Left lung (tissue), 10 donors: Measurements from ENCODE around the gene PLEKHD1. TPM values are rescaled to one million over a fixed set of nuclear protein-coding genes. Genes with fewer than 3 reads are reported as not detected.

Experiments used
- ATAC-seq: fragments of 200-7000 bp; cut with Tn5 transposase; one replicate; pipeline ENCODE4 v1.9.1; 2020; ENCODE audit warnings: moderate library complexity
- DNase-seq, 4 donors: peaks; one replicate each; pipeline ENCODE4 v3.0.0-alpha.2; 2013 to 2020
- H3K27ac ChIP-seq, 2 donors: fragments of 200-600 bp; sonication (generic) in 1 of 2; one replicate each; pipeline versions ENCODE4 v1.5.0 to v1.8.0; 2020 to 2021
- H3K27me3 ChIP-seq, 2 donors: fragments of 200-600 bp; sonication (generic) in 1 of 2; one replicate each; pipeline versions ENCODE4 v1.5.0 to v1.8.0; 2020 to 2021
- H3K36me3 ChIP-seq, 2 donors: fragments of 200-600 bp; sonication (generic) in 1 of 2; one replicate each; pipeline versions ENCODE4 v1.5.0 to v1.8.0; 2020 to 2021
- H3K4me1 ChIP-seq, 2 donors: fragments of 200-600 bp; one replicate each; pipeline ENCODE4 v1.8.0; 2021
- H3K4me3 ChIP-seq, 2 donors: fragments of 200-600 bp; sonication (generic) in 1 of 2; one replicate each; pipeline versions ENCODE4 v1.5.0 to v1.8.0; 2020 to 2021; ENCODE audit warnings: mild to moderate bottlenecking in 1 of 2
- H3K9me3 ChIP-seq, 2 donors: fragments of 200-600 bp; sonication (generic) in 1 of 2; one replicate each; pipeline versions ENCODE4 v1.5.0 to v1.8.0; 2020 to 2021
- CTCF ChIP-seq, 2 donors: fragments of 200-600 bp; sonication (generic) in 1 of 2; IDR thresholded peaks; one replicate each; pipeline versions ENCODE4 v1.5.0 to v1.8.0; 2021; ENCODE audit warnings: antibody characterized with exemption in 2 of 2
- intact Hi-C, 2 donors: fragments of 100-400 bp; cut with DNase I; formaldehyde crosslinking; loops; one replicate each; pipeline versions ENCODE4 v1.11.2 to v1.14.2; 2022
- polyA plus RNA-seq, 6 donors: library from polyadenylated mRNA; unstranded; fragments of 120-200 nt; gene quantifications; one replicate each; pipeline ENCODE4 v1.2.1, GENCODE V29; 2013; ENCODE audit not compliant: insufficient read length in 6 of 6
- total RNA-seq, 2 donors: library from RNA; stranded (reverse); fragmentation: NEBNext Ultra II Directional; extraction: Animal tissue kit (Norgen Biotek cat#: 25700); gene quantifications; one replicate each; pipeline ENCODE4 v1.2.1, GENCODE V29; 2021
- donor health status: DM: no; HTN: yes; CAD: no.
- donor health status: DM: no; HTN: no; CAD: no.

The PLEKHD1 gene
- total and polyA plus RNA-seq, 8 donors = 0.11 to 0.61 (median 0.18) TPM

GRCh38 chr14:69449216-69449615, 35.3 kb upstream of the PLEKHD1 start:
- no peak overlapping the region for H3K4me3 ChIP-seq
- no peak for ATAC-seq
- intact Hi-C loops = no loop called here
- no peak for DNase-seq
- H3K4me1 ChIP-seq = no peaks in the 10 kb centered on the region
- no peaks in the 10 kb centered on the region for H3K9me3 ChIP-seq
- TF ChIP-seq CTCF (IDR thresholded peaks at IDR 0.05) = no peak
- H3K36me3 ChIP-seq = peaks cover 0 to 17% of the 10 kb centered on the region in 2 donors
- H3K27me3 ChIP-seq = no peaks in the 10 kb centered on the region
- H3K27ac ChIP-seq = no peak overlapping the region

- Histone ChIP-seq H3K9me3 (no peaks in the 10 kb centered on the region), H3K36me3 (peaks cover 0 to 34% of the 10 kb centered on the region in 2 donors), H3K27me3 (no peaks in the 10 kb centered on the region), H3K4me1 (no peaks in the 10 kb centered on the region), H3K4me3 (no peak overlapping the region), H3K27ac (no peak overlapping the region)
- ATAC-seq (peak; percentile 19), DNase-seq (no peak)
- intact Hi-C loops = no loop called here
- no peak for TF ChIP-seq CTCF (IDR thresholded peaks at IDR 0.05)
Observed at GRCh38 chr14:69451941-69452340, 32.6 kb upstream of the PLEKHD1 start.

DNA sequence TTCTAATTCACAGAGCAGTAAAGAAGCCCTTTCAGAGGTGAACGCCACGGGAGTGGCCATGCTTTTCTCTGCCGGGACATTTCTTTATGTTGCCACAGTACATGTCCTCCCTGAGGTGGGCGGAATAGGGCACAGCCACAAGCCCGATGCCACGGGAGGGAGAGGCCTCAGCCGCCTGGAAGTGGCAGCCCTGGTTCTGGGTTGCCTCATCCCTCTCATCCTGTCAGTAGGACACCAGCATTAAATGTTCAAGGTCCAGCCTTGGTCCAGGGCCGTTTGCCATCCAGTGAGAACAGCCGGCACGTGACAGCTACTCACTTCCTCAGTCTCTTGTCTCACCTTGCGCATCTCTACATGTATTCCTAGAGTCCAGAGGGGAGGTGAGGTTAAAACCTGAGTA, 26.2 kb upstream of the PLEKHD1 start:
- intact Hi-C loops = no loop called here

DNA sequence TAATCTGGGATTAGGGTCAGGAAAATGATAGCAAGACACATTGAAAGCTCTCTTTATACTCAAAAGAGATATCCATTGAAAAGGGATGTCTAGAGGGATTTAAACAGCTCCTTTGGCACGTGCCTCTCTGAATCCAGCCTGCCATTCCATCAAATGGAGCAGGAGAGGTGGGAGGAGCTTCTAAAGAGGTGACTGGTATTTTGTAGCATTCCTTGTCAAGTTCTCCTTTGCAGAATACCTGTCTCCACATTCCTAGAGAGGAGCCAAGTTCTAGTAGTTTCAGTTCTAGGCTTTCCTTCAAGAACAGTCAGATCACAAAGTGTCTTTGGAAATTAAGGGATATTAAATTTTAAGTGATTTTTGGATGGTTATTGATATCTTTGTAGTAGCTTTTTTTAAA, 25.4 kb upstream of the PLEKHD1 start:
- intact Hi-C loops = no loop called here
- Histone ChIP-seq H3K4me1 (peaks cover 0 to 5% of the 10 kb centered on the region in 2 donors), H3K9me3 (no peaks in the 10 kb centered on the region), H3K36me3 (peaks cover 0 to 61% of the 10 kb centered on the region in 2 donors), H3K4me3 (no peak overlapping the region), H3K27ac (no peak overlapping the region), H3K27me3 (no peaks in the 10 kb centered on the region)
- no peak for TF ChIP-seq CTCF (IDR thresholded peaks at IDR 0.05)
- ATAC-seq (peak; percentile 80), DNase-seq (no peak)

More for the DNA sequence above, 26.2 kb upstream of the PLEKHD1 start:
- no peak for TF ChIP-seq CTCF (IDR thresholded peaks at IDR 0.05)
- DNase-seq (no peak), ATAC-seq (no peak)
- Histone ChIP-seq H3K9me3 (no peaks in the 10 kb centered on the region), H3K27ac (no peak overlapping the region), H3K36me3 (peaks cover 0 to 69% of the 10 kb centered on the region in 2 donors), H3K4me3 (no peak overlapping the region), H3K27me3 (no peaks in the 10 kb centered on the region), H3K4me1 (peaks cover 0 to 5% of the 10 kb centered on the region in 2 donors)

GRCh38 chr14:69460093-69460701, 24.3 kb upstream of the PLEKHD1 start:
- Histone ChIP-seq H3K36me3 (peaks cover 0 to 54% of the 10 kb centered on the region in 2 donors), H3K27ac (no peak overlapping the region), H3K27me3 (no peaks in the 10 kb centered on the region), H3K9me3 (no peaks in the 10 kb centered on the region), H3K4me1 (peaks cover 0 to 5% of the 10 kb centered on the region in 2 donors), H3K4me3 (no peak overlapping the region)
- intact Hi-C loops = loop anchor here in 1 of 2 donors (5.0 kb wide), 1 partner anchor 218 kb away; no protein-coding TSS in a partner anchor
- peak; percentile 90 for ATAC-seq
- TF ChIP-seq CTCF (IDR thresholded peaks at IDR 0.05) = peak; percentile 73 to 74
- DNase-seq = peak in 3 of 4 donors; percentile 39 to 81 (median 57)
